UCSD-AML1 (cell line): Measurements from ENCODE around the gene IL4R.
"Not testable (repeated sequence)": the region's sequence is repeated elsewhere in the genome, so short reads cannot be mapped to it uniquely, and the experiment has no call there.

Experiments
- DNase-seq: peaks from one replicate; lab custom pipeline; 2025; ENCODE audit not compliant: unreplicated experiment; lab: John Stamatoyannopoulos, UW

Gene IL4R

GRCh38 chr16:27377666-27378485, 64.1 kb downstream of the IL4R start:
- no peak for DNase-seq

DNA sequence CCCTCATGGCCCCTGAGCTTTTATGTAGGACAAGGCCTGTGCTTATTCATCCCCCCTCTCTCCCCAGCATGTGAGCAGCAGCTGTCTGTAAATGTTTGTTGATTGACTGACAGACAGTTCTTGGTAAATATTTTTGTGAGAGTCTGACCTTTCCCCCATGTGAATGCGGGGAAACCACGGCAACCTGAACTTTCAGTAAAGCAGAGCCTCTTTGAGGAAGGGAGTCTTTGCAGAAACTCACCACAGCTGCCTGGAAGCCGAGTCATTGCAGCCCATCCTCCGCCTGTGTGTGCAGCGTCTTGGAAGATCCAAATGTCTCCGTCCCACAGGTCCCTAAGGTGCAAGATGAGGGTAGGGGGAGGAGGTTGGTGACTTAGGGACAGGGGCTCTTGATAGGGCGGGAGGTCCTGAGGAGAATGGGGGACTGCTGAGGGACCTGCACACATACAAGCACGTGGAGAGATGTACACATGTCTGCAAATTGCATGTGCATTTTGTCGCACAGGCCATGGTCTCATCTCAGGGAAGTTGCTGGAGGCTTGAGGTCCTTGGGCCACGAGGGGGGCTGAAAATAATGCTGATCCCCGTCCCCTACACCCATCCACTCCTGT, 65.2 kb downstream of the IL4R start:
- no peak for DNase-seq

GRCh38 chr16:27379919-27380318, 66.1 kb downstream of the IL4R start:
- DNase-seq, result no peak

DNA sequence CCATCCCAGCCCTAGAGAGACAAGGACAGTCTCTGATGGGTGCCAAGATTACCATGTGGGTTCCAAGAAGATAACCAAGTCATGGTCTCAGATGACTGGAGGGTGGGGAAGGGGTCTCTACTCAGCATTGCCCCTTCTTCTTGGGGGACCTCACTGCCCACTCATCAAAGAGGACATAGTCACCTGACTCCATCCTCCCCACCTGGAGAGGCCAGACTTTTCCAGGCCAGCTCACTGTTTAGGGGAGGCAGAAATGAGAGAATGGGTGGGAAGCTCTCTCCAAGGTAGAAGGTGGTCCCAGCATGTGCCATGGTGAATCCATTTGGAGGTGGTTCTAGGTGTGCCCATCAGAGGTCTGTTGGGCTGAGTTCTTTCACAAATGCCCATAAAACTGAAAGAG, 67.5 kb downstream of the IL4R start:
- no peak for DNase-seq

DNA sequence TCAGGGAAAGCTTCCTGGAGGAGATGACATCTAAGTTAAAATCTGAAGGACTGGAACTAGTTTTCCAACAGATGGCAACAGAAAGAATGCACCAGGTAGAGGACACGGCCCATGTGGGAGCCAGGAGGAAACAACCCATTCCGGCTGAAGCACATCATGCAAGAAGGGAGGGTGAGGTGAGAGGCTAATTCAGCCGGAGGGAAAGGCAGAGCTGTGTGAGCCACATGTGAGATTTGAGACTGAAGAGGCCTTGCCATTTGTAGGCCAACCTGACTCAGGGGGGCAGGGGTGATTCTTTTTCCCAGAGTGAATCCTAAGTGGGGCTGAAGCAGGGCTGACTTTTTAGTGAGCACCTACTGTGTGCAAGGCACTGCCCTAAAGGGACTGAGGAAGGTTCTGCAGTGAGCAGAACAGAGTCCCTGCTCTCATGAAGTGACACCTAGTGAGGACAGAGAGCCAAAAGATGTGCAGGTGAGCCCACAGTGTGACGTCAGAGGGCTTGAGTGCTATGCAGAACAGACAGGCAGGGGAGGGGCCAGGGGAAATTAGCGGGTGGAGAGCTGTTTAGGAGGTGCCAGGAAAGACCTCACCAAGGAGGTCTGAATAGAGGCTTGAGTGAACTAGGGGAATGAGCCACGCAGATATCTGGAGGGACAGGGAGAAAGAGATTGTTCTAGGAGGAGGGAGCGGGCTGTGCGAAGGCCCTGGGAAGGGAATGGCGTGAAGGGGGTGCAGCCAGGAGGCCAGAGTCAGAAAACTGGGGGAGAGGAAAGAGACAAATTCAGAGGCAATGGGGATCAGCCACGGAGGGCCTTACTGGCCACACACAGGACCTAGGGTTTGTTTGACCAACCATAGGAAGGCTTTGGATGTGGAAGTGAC, 68.4 kb downstream of the IL4R start:
- DNase-seq, result no peak

DNA sequence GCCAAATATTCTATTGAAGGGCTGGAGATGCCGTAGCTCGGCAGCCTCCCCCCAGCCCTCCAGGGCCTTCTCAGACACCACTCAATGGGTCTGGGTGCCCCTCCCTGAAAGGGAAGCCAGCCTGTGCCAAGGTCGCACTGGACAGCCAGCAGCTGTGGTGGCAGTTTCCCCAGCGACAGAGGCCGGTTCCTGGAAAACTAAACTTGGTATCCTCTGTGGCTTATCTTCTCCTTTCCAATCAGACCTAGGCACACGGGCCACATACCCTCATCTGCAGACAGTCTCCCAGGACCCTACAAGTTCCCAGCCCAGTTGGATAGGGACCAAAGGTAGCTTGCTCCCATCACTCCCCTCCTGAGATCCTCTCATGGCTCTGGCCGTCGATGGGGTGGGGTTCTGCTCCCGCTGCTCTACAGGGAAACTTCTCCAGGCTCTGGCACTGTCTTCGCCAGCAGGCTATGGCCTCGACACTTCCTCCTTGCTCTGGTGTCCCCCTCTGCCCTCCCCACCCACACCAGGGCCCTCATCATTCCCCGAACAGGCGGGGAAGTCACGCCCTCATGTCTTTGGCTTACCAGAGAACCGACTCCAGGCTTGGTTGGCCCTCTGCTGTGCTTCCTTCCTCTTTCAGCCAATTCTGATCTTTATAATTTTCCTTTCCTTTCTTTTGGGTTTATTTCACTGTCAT, 69.9 kb downstream of the IL4R start:
- peak; percentile 78 for DNase-seq

DNA sequence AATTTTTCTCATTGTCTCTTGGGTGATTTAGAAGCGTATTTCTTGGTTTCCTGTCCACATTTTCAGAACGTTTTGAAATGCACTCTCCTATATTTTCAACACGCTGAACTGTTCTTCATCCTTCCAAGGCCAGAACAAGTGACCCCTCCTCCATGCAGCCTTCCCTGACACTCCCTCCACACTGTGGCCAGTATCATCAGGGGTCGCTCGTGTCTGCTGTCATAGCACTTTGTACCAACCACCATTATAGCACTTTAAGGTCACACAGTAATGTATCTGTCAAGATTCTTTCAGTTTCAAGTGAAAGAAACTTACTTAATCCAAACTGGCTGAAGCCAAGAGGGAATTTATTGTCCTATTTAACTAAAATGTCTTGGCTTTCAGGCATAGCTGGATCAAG, 70.7 kb downstream of the IL4R start:
- no peak for DNase-seq

GRCh38 chr16:27385398-27385797, 71.6 kb downstream of the IL4R start:
- DNase-seq, result no peak

- no peak for DNase-seq
These were observed 72.9 kb downstream of the IL4R start for GRCh38 chr16:27386674-27387073.

DNA sequence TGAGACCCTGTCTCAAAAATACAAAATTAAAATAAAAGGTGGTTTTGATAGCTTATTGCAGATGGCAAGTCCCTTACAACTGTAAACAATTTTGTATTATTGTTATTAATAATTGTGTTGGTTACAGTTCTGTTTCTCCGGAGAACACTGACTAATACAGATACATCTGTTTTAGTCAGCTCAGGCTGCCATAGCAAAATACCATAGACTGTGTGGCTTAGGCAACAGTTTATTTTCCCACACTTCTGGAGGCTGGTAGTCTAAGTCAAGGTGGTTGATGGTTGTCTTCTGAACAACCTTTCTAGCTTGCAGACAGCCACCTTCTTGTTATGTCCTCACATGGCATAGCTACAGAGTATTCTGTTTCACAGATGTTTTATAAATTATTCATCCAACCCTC, 74.0 kb downstream of the IL4R start:
- no peak for DNase-seq

DNA sequence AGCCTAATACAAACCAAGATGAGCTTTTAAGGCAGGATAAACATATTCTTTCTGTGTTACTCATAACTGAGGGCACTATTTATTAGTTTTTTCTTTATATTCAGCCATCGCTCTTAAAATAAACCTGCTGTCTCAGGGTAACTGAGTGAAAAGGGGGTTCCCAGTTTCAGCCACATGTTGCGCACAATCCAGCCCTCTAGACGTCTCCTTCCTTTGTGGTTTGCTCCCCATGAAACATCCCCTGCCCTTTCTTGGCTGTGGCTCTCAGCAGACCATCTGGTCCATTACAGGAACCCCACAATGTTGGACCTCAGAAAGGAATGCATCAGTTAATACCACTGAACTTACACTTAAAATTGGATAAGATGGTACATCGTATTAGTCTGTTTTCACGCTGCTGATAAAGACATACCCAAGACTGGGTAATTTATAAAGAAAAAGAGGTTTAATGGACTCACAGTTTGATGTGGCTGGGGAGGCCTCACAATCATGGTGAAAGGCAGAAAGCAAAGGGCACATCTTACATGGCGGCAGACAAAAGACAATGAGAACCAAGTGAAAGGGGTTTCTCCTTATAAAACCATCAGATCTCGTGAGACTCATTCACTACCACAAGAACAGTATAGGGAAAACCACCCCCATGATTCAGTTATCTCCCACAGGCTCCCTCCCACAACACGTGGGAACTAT, 75.6 kb downstream of the IL4R start:
- DNase-seq, result no peak

GRCh38 chr16:27390151-27390550, 76.4 kb downstream of the IL4R start:
- no peak for DNase-seq

DNA sequence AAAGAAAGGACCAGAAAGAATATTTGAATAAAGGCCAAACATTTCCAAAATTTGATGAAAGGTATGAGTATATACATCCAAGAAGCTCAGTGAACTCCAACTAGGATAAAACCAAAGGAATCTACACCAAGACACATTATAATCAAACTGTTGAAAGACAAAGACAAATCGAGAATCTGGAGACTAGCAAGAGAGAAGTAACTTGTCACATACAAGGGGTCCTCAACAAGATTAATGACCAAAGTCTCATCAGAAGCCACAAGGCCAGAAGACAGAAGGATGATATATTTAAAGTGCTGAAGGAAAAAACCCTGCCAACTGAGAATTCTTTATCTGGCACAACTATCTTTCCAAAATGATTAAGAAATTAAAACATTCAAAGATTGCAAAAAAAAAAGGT, 78.9 kb downstream of the IL4R start:
- no peak for DNase-seq

GRCh38 chr16:27394516-27394915, 80.7 kb downstream of the IL4R start:
- no peak for DNase-seq

DNA sequence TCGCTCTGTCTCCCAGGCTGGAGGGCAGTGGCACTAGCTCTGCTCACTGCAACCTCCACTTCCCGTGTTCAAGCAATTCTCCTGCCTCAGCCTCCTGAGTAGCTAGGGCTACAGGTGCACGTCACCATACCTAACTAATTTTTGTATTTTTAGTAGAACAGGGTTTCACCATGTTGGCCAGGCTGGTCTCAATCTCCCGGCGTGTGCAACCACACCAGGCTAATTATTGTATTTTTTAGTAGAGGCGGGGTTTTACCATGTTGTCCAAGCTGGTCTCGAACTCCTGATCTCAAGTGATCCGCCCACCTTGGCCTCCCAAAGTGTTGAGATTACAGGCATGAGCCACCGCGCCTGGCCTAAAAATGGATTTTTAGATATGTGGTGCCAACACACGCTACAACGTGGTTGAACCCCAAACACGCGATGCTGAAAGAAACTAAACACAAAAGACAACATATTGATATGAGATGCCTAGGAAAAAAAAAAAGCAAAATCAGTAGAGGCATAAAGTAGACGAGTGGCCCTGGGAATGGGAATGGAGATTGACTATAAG, 84.6 kb downstream of the IL4R start:
- not testable (repeated sequence) for DNase-seq

DNA sequence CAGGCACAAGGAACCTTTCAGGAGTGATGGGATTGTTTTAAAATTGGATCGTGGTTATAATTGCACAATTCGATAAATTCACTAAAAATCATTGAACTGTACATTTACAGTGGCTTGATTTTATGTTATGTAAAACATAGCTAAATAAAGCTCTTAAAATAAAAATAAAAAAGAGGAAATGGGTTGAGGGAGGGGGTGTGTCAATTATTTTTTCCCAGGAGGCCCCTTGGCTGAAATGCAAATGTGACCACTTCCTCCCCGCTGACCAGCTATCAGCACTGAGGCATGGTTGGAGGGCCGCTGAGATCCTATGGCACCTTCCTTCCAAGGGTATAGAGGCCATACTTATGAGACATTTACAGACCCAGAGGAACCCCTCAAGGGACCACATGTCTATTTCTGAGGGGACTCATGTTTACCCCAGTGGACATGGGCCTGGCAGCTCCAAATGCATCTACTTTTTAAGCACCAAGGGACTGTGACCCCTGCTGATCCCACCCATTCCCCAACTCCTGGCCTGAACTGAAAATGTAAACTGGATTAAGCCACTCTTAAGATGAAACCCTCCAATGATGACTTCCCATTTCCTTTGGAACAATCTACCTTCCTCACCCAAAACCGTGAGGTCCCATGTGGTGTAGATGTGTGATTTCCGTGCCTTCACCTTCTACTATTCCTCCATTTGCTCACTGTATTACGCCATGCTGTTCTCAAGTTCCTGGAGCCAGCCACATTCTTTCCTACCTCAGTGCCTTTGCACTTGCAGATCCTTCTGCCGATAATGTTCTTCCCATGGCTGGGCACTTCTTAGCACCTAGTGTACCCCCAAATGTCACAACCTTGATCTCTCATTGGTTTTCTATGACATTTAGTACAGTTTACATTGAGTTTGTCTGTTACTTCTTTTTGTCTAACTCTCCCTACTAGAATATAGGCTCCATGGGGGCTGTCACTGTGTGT, 85.4 kb downstream of the IL4R start:
- peak; percentile 58 for DNase-seq

DNA sequence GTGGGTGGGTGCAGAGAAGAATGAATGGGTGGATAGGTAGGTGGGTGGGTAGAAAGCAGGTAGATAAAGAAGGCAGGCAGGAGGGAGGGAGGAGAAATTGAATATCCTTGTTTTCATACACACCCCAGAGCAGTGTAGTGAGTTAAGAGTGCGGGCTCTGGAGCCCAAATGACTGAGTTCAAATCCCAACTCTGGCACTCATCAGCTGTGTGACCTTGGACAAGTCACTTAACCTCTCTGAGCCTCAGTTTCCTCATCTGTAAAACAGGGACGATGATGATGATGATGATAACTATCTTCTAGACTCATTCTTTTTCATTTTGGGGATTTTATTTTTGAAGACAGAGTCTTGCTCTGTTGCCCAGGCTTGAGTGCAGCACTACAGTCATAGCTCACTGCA, 86.2 kb downstream of the IL4R start:
- DNase-seq, result no peak

- DNase-seq, result no peak
These were observed 87.2 kb downstream of the IL4R start for GRCh38 chr16:27400751-27401620.
